Transverse colon (tissue), 4 donors: Measurements from ENCODE around the gene CLSTN2.

ENCODE experiments used
- EP300 ChIP-seq: sonication (generic); formaldehyde crosslinking; IDR thresholded peaks from one replicate; pipeline ENCODE4 v1.6.1; 2017; ENCODE audit warnings: antibody characterized with exemption, low read depth
- POLR2A ChIP-seq: fragments of 450-650 bp; IDR thresholded peaks from one replicate; pipeline ENCODE4 v1.6.1; 2016; ENCODE audit warnings: antibody characterized with exemption, mild to moderate bottlenecking, moderate library complexity
- POLR2AphosphoS5 ChIP-seq, 3 donors: sonication (generic); formaldehyde crosslinking; IDR thresholded peaks; one replicate each; pipeline ENCODE4 v1.6.1; 2016; ENCODE audit warnings: antibody characterized with exemption in 3 of 3
- TF ChIP-seq, protein P1 (sequence below), 5 experiments: fragments of 200-600 bp in 3 of 5; fragments of 450-650 bp in 2 of 5; sonication (generic) in 3 of 5; IDR thresholded peaks; 1 replicate in 2 of 5; 2 replicates in 3 of 5; pipeline ENCODE4 v1.5.1; 2016 to 2017; ENCODE audit warnings: antibody characterized with exemption in 5 of 5, inconsistent platforms in 3 of 5, mild to moderate bottlenecking in 2 of 5, moderate library complexity in 1 of 5

DNA sequence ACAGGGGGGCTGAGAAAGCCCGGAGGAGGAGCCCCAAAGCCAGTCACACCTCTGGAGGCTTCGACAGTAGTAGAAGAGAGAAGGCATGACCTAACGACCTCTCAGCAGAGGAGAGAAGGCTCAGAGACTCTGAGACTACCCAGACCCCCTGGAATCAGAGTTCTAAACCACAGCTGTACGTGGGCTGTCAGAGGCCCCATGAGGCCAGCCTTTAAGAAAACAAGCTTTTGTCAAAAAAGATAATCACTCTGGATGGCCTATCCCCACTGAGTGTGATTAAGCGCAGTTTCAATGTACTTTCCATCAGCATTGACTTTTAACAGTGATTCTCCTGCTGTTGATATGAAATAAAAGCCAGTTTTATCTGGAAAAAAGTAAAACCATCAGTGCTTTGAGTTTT is 330.3 kb downstream of the CLSTN2 start:
- TF ChIP-seq, protein P1, sequence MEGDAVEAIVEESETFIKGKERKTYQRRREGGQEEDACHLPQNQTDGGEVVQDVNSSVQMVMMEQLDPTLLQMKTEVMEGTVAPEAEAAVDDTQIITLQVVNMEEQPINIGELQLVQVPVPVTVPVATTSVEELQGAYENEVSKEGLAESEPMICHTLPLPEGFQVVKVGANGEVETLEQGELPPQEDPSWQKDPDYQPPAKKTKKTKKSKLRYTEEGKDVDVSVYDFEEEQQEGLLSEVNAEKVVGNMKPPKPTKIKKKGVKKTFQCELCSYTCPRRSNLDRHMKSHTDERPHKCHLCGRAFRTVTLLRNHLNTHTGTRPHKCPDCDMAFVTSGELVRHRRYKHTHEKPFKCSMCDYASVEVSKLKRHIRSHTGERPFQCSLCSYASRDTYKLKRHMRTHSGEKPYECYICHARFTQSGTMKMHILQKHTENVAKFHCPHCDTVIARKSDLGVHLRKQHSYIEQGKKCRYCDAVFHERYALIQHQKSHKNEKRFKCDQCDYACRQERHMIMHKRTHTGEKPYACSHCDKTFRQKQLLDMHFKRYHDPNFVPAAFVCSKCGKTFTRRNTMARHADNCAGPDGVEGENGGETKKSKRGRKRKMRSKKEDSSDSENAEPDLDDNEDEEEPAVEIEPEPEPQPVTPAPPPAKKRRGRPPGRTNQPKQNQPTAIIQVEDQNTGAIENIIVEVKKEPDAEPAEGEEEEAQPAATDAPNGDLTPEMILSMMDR (IDR thresholded peaks at IDR 0.05): no peak
- TF ChIP-seq EP300 (no peak), POLR2AphosphoS5 (IDR thresholded peaks at IDR 0.05) (no peak), POLR2A (no peak)
